NCI-H748 (cell line): ENCODE results near the gene ZDHHC1.
"Not testable (repeated sequence)": the region's sequence is repeated elsewhere in the genome, so short reads cannot be mapped to it uniquely, and the experiment has no call there.

Experiments used
- DNase-seq: peaks from one replicate; lab custom pipeline; 2025; ENCODE audit not compliant: unreplicated experiment; lab: John Stamatoyannopoulos, UW

Gene ZDHHC1

GRCh38 chr16:67430977-67431774 is 14.9 kb upstream of the ZDHHC1 start, which contains the start of gene HSD11B2:
Gene HSD11B2 (plus strand): TSS chr16:67431121. CDS start chr16:67431249, 128 bp downstream.
- peak; percentile 74 for DNase-seq

GRCh38 chr16:67430504-67430976 is 14.3 kb upstream of the ZDHHC1 start:
- DNase-seq: peak; percentile 52

- no peak for DNase-seq
Observed at GRCh38 chr16:67429799-67430503, 13.7 kb upstream of the ZDHHC1 start.

- no peak for DNase-seq
Observed at GRCh38 chr16:67429053-67429798, 12.9 kb upstream of the ZDHHC1 start.

GRCh38 chr16:67428146-67428731 is 12.0 kb upstream of the ZDHHC1 start:
- peak; percentile 77 for DNase-seq

- no peak for DNase-seq
Observed at GRCh38 chr16:67426950-67427349, 10.7 kb upstream of the ZDHHC1 start.

- DNase-seq: no peak
Observed at GRCh38 chr16:67426022-67426421, 9.7 kb upstream of the ZDHHC1 start.

- DNase-seq: no peak
Observed at GRCh38 chr16:67425580-67425979, 9.3 kb upstream of the ZDHHC1 start.

GRCh38 chr16:67425061-67425460 is 8.8 kb upstream of the ZDHHC1 start:
- no peak for DNase-seq

GRCh38 chr16:67424261-67424615 is 8.0 kb upstream of the ZDHHC1 start:
- no peak for DNase-seq

GRCh38 chr16:67423611-67424260 is 7.5 kb upstream of the ZDHHC1 start:
- DNase-seq: no peak

- DNase-seq: no peak
Observed at GRCh38 chr16:67423015-67423414, 6.7 kb upstream of the ZDHHC1 start.

- no peak for DNase-seq
Observed at GRCh38 chr16:67421030-67421429, 4.8 kb upstream of the ZDHHC1 start.

- DNase-seq: no peak
Observed at GRCh38 chr16:67419931-67420330, 3.7 kb upstream of the ZDHHC1 start.

GRCh38 chr16:67419502-67419901 is 3.2 kb upstream of the ZDHHC1 start:
- no peak for DNase-seq

GRCh38 chr16:67417333-67418061 is 1.2 kb upstream of the ZDHHC1 start:
- DNase-seq: no peak

- DNase-seq: not testable (repeated sequence)
Observed at GRCh38 chr16:67415421-67415820, 856 bp downstream of the ZDHHC1 start.

GRCh38 chr16:67413978-67414911 is 2.0 kb downstream of the ZDHHC1 start:
- no peak for DNase-seq

GRCh38 chr16:67412294-67412693 is 4.0 kb downstream of the ZDHHC1 start:
- DNase-seq: no peak
